Uterus (tissue), 4 donors: ENCODE results near the gene PEMT. TPM values are rescaled to one million over a fixed set of nuclear protein-coding genes. Genes with fewer than 3 reads are reported as not detected.

Experiments
- DNase-seq, 2 donors: peaks; one replicate each; pipeline ENCODE4 v3.0.0-alpha.2; 2019 to 2020
- H3K27ac ChIP-seq, 2 donors: fragments of 200-600 bp; sonication (generic); 1 replicate in 1 of 2; 2 replicates in 1 of 2; pipeline ENCODE4 v1.5.1; 2016 to 2018
- H3K27me3 ChIP-seq, 2 donors: fragments of 200-600 bp; sonication (generic); one replicate each; pipeline ENCODE4 v1.5.1; 2018 to 2019; ENCODE audit warnings: control low read depth in 1 of 2
- H3K36me3 ChIP-seq, 2 donors: fragments of 200-600 bp; sonication (generic); one replicate each; pipeline ENCODE4 v1.5.1; 2019; ENCODE audit warnings: control low read depth in 1 of 2
- H3K4me1 ChIP-seq, 2 donors: fragments of 200-600 bp; sonication (generic); one replicate each; pipeline ENCODE4 v1.5.1; 2018 to 2019; ENCODE audit warnings: control low read depth in 1 of 2
- H3K4me3 ChIP-seq, 2 donors: fragments of 200-600 bp; sonication (generic); 1 replicate in 1 of 2; 2 replicates in 1 of 2; pipeline ENCODE4 v1.5.1; 2018 to 2019; ENCODE audit warnings: mild to moderate bottlenecking in 1 of 2
- H3K9me3 ChIP-seq, 2 donors: fragments of 200-600 bp; sonication (generic); one replicate each; pipeline ENCODE4 v1.5.1; 2019; ENCODE audit warnings: control low read depth in 1 of 2
- CTCF ChIP-seq, 4 experiments: fragments of 200-600 bp in 2 of 4; fragments of 450-650 bp in 2 of 4; sonication (generic) in 2 of 4; IDR thresholded peaks; one replicate each; pipeline ENCODE4 v1.5.1; 2016 to 2019; ENCODE audit warnings: antibody characterized with exemption in 4 of 4, mild to moderate bottlenecking in 2 of 4, moderate library complexity in 1 of 4
- POLR2A ChIP-seq, 2 donors: fragments of 450-650 bp; IDR thresholded peaks; one replicate each; pipeline ENCODE4 v1.6.1; 2016; ENCODE audit warnings: antibody characterized with exemption in 2 of 2, mild to moderate bottlenecking in 1 of 2, moderate library complexity in 1 of 2
- intact Hi-C: fragments of 100-400 bp; cut with DNase I; formaldehyde crosslinking; loops from one replicate; pipeline ENCODE4 v1.15.1; 2023; ENCODE audit warnings: low total_unique reads
- total RNA-seq, 4 donors: library from RNA; depleted of rRNA in 3 of 4; stranded (reverse); fragments of >200 nt in 3 of 4; gene quantifications; one replicate each; pipeline versions ENCODE4 v1.1.0 to v1.2.4, GENCODE V29; 2014 to 2023
- donor health status: DM: yes; HTN: yes; CAD: no.

The PEMT gene
- total RNA-seq, 4 donors from 2014 or later, result 26.3 to 61.7 (median 32.2) TPM

- intact Hi-C loops, result no loop called here
Measured at GRCh38 chr17:17603895-17604225, 12.4 kb upstream of the PEMT start.

DNA sequence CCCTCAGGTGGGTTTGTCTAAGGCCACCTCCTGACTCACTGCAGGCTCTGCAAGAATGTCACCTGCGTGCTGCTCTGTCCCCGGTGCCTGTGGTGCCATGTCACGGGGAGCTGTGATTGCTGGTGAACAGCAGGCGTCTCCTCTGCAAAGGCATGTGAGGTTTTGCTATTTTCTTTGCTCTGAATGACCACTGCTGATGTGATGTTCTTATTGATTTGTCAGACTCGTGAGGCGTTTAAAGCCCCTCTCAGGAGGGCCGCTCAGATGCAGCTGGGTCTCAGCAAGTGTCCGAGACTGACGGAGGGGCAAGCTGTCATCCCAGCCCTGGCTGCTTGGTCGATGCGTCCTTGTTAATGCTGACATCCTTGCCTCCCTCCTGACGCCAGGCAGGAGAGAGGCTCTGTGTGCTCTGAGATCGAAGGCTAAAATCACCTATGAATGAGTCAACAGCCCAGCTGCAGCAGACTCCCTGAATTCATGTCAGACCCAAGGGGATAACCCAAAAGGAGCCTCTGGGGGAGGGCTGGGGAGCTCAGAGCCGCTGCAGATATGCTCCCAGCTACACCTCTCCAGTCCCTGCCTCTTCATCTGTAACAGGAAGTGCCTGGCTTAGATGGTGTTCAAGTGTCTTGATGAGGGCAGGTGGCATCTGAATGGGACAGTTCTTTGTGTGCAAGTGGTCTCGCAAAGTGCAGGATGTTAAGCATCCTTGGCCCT, 11.8 kb upstream of the PEMT start:
- Histone ChIP-seq H3K27me3 (no peaks in the 10 kb centered on the region), H3K9me3 (no peaks in the 10 kb centered on the region), H3K36me3 (no peaks in the 10 kb centered on the region), H3K27ac (no peak overlapping the region), H3K4me3 (no peak overlapping the region), H3K4me1 (no peaks in the 10 kb centered on the region)
- DNase-seq, result no peak
- intact Hi-C loops, result no loop called here
- no peak for TF ChIP-seq CTCF (IDR thresholded peaks at IDR 0.05)
- no peak for TF ChIP-seq POLR2A (IDR thresholded peaks at IDR 0.05)

More at GRCh38 chr17:17603895-17604225, 12.4 kb upstream of the PEMT start:
- no peaks in the 10 kb centered on the region for H3K4me1 ChIP-seq
- no peaks in the 10 kb centered on the region for H3K9me3 ChIP-seq
- H3K27me3 ChIP-seq, result no peaks in the 10 kb centered on the region
- TF ChIP-seq POLR2A (IDR thresholded peaks at IDR 0.05) (no peak), CTCF (IDR thresholded peaks at IDR 0.05) (no peak)
- no peaks in the 10 kb centered on the region for H3K36me3 ChIP-seq
- DNase-seq, result no peak
- H3K27ac ChIP-seq, result no peak overlapping the region
- H3K4me3 ChIP-seq, result no peak overlapping the region

DNA sequence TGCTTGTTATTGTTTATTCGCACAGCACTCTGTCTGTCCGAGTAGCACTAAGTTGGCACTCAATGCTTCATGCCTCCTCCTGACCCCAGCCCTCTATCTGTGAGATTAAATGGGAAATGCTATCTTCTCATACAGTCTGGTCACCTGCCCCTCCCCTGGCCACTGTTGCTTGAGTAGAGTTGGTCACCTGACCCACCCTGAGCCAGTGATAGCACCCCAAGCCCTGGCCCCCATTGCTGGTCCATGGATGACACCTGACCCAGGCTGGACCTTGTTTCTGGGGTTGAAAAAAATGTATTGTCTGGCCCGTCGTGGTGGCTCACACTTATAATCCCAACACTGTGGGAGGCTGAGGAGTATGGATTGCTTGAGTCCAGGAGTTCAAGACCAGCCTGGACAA, 8.5 kb upstream of the PEMT start:
- H3K27me3 ChIP-seq, result no peaks in the 10 kb centered on the region
- no peak overlapping the region for H3K4me3 ChIP-seq
- no peaks in the 10 kb centered on the region for H3K4me1 ChIP-seq
- H3K27ac ChIP-seq, result no peak overlapping the region
- no peaks in the 10 kb centered on the region for H3K9me3 ChIP-seq
- TF ChIP-seq POLR2A (IDR thresholded peaks at IDR 0.05) (no peak), CTCF (IDR thresholded peaks at IDR 0.05) (no peak)
- DNase-seq, result no peak
- intact Hi-C loops, result loop anchor here (10.0 kb wide), 1 partner anchor 105 kb away; the partner anchor contains the start of gene RASD1
- no peaks in the 10 kb centered on the region for H3K36me3 ChIP-seq

DNA sequence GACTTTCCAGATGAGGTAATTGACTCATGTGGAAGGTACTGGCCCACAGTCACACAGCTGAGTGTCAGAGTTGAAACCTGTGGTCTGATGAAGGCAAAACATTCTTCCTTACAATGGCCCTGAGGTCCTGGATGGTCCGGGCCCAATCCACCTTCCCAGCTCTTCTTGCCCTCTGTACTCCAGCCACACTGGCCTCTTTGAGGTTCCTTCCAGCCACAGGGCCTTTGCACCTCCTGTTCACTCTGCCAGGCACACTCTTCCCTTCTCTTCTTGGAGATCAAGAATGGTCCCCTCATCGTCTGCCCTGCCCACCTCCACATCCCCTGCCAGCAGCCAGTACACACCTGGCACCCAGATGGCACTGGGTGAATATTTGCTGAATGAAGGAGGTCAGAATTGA, 6.5 kb upstream of the PEMT start:
- no peaks in the 10 kb centered on the region for H3K4me1 ChIP-seq
- H3K4me3 ChIP-seq, result no peak overlapping the region
- no peaks in the 10 kb centered on the region for H3K27me3 ChIP-seq
- TF ChIP-seq POLR2A (IDR thresholded peaks at IDR 0.05), result no peak
- TF ChIP-seq CTCF (IDR thresholded peaks at IDR 0.05), result no peak
- intact Hi-C loops, result loop anchor here (10.0 kb wide), 1 partner anchor 103 kb away; the partner anchor contains the start of gene RASD1
- H3K36me3 ChIP-seq, result no peaks in the 10 kb centered on the region
- no peak overlapping the region for H3K27ac ChIP-seq
- no peak for DNase-seq
- H3K9me3 ChIP-seq, result no peaks in the 10 kb centered on the region

GRCh38 chr17:17595755-17596154, 4.2 kb upstream of the PEMT start:
- Histone ChIP-seq H3K36me3 (no peaks in the 10 kb centered on the region), H3K9me3 (no peaks in the 10 kb centered on the region), H3K4me3 (no peak overlapping the region), H3K27ac (no peak overlapping the region), H3K27me3 (no peaks in the 10 kb centered on the region), H3K4me1 (peaks cover 0 to 4% of the 10 kb centered on the region in 2 donors)
- no peak for TF ChIP-seq CTCF (IDR thresholded peaks at IDR 0.05)
- TF ChIP-seq POLR2A (IDR thresholded peaks at IDR 0.05), result no peak
- DNase-seq, result no peak
- intact Hi-C loops, result loop anchor here (10.0 kb wide), 1 partner anchor 101 kb away; the partner anchor contains the start of gene RASD1
